Activated CD8-positive, alpha-beta memory T cell treated with anti-CD3 and anti-CD28 coated beads, Interleukin-2, amount 50 U/mL, for 4 hours (primary cell): ENCODE data around the gene CGNL1.

Source experiments
- DNase-seq: peaks from one replicate; pipeline ENCODE4 v3.0.0-alpha.2; 2020

The CGNL1 gene

GRCh38 chr15:57386976-57387375, 10.7 kb downstream of the CGNL1 start:
- DNase-seq, result no peak

DNA sequence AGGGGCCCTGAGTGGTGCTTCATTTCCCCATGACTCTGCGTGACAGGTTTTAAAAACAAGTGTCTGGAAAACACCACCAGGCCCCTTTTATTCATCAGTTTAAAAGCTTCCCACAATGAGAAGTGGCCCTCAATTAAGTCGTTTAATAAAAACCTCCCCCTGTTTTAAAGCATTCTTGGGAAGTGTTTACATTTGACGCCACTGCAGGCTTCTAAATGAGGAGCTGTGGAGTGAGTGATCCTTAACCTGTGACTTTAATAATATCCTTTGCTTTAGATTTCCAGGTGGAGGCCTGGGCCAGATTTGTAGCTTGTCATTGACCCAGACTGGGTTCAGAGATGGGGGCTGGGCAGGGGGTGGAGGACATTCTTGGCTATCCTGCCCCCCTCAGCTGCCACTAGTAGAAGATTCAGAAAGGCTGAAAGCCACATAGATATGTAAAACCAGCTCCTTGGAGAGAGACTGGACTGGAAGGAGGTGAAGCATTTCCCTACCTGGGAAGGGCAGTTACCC, 11.3 kb downstream of the CGNL1 start:
- DNase-seq, result no peak

DNA sequence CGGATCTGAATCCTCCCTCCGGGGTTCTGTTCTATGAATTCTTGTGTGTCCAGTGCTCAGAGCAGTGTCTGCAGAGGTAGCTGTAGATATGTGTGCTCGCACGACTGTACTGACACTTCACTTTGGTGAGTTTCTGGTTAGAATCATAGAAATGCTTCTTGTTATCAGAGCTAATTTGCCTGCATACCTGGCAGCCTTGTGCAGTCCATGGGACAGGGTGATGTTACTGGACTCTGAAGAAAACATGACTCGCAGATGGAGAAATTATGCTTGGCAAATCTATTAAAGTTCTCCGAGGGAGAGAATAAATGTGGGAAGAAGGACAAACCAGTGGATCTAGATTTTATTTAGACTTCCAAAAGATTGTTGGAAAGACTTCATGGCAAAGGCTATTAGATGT, 12.2 kb downstream of the CGNL1 start:
- DNase-seq, result no peak

GRCh38 chr15:57389991-57390390, 13.7 kb downstream of the CGNL1 start:
- DNase-seq, result no peak

GRCh38 chr15:57390583-57390982, 14.3 kb downstream of the CGNL1 start:
- no peak for DNase-seq

GRCh38 chr15:57391537-57391936, 15.2 kb downstream of the CGNL1 start:
- no peak for DNase-seq

GRCh38 chr15:57393061-57393460, 16.8 kb downstream of the CGNL1 start:
- no peak for DNase-seq

GRCh38 chr15:57395292-57395691, 19.0 kb downstream of the CGNL1 start:
- no peak for DNase-seq

GRCh38 chr15:57398336-57398735, 22.0 kb downstream of the CGNL1 start:
- DNase-seq, result no peak

DNA sequence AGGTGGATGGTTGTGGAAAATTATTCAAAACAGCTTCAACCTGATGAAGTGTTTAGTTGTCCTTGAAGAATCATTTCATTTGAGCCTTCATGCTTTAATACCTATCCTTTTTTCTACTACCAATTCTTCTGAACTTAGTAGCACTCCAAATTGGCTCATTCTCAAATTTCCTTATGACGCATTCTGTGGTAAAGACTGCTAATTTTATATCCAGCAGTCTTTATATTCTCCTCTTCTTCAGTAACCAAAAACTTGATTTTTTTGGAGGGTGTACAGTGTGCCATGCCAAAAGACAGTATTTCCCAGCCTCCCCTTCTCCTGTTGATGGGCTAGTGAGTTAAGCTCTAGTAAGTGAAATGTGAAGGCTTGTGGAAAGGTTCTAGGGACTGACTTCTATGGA, 25.2 kb downstream of the CGNL1 start:
- no peak for DNase-seq

GRCh38 chr15:57403017-57403416, 26.7 kb downstream of the CGNL1 start:
- DNase-seq, result no peak

GRCh38 chr15:57403566-57404325, 27.4 kb downstream of the CGNL1 start:
- DNase-seq, result no peak

DNA sequence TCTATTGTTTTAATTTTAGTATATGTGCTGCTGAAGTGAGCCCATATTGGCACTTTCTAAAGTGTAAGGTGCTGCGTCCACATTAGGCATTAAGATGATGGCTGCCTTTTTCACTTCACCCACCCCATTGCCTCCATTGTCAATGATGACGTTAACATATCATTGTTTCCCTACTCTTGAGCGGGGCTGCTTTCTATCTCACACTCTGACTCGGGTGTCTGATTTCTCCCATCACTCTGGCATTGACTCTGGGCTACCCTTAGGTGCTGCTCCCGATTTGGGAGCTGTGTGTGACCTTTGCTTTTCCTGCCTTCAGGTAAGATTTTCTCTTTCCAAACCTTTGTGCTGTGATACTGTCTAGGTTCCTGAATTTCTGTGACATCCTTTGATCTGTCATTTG, 28.8 kb downstream of the CGNL1 start:
- no peak for DNase-seq

GRCh38 chr15:57406062-57406772, 29.9 kb downstream of the CGNL1 start:
- no peak for DNase-seq

- no peak for DNase-seq
Observed at GRCh38 chr15:57410373-57410772, 34.1 kb downstream of the CGNL1 start.

DNA sequence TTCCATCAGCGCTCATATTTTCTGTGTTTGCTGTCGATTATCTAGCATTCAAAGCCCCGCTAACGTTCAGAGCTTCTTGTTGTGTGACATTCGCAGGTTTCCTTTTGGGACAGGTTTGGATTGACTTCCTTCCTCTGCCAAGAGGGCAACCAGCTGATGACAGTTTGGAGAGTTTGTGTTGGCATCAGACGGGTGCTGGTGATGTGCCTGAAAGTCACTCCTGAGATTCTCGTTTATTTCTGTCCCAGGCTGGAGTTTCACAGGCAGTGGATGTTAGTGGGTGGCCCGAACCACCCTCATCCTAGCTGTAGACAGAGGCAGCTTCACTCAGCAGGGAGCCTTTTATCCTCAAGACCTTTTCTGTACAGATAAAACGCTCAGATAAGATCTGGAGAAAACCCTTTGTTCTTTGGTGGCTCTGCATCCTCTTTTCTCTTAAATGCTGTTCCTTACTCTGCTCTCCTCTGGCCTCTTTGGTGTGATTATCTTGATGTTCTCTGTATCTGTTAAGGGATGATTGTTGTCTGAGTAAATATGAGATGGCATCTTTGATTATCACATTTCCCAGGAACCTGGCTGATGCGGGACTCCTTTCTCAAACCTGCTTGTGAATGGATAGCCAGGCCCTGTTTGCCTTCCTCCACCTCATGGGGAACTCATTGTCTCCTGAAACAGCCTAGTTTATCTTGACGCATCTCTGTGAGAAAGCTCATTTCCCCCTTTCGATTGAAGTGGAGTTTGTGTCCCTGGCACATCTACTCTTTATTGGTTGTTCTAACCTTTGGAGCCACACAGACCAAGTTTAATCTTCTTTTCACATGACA, 35.9 kb downstream of the CGNL1 start:
- no peak for DNase-seq

GRCh38 chr15:57415602-57416001, 39.3 kb downstream of the CGNL1 start:
- no peak for DNase-seq

GRCh38 chr15:57418635-57419034, 42.3 kb downstream of the CGNL1 start:
- no peak for DNase-seq

- no peak for DNase-seq
Observed at GRCh38 chr15:57419335-57419734, 43.0 kb downstream of the CGNL1 start.

DNA sequence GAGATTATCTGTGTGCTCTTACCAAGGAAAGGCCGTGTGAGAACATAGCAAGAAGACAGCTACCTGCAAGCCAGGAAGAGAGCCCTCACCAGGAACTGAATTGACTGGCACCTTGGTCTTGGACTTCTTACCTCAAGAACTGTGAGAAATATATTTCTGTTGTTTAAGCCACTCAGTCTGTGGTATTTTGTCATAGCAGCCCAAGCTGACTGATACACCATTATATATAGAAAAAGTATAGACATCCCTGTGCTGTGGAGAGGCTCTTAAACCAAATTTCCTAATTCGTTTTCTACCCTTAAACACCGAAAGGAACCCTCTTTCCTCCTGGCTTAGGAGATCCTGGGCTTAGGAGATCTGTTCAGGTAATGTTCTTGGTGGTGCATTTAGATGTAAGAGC, 44.8 kb downstream of the CGNL1 start:
- DNase-seq, result no peak

GRCh38 chr15:57421551-57421950, 45.2 kb downstream of the CGNL1 start:
- DNase-seq, result no peak

- DNase-seq, result no peak
Observed at GRCh38 chr15:57422113-57422754, 45.9 kb downstream of the CGNL1 start.

- DNase-seq, result no peak
Observed at GRCh38 chr15:57423599-57424140, 47.4 kb downstream of the CGNL1 start.
